HG02852 (cell line): Measurements from ENCODE around the gene TRIM26.
"Not testable (repeated sequence)": the region's sequence is repeated elsewhere in the genome, so short reads cannot be mapped to it uniquely, and the experiment has no call there.

Source experiments
- ATAC-seq: cut with Tn5 transposase; IDR thresholded peaks from one replicate; pipeline ENCODE4 v1.9.1; 2021; ENCODE audit warnings: mild to moderate bottlenecking, moderate library complexity; ENCODE audit not compliant: unreplicated experiment

TRIM26 gene

GRCh38 chr6:30212865-30213666 lies at the start of gene TRIM26:
Gene TRIM26, minus strand, starts transcription at chr6:30213406. Its CDS starts 14,303 bp downstream, at chr6:30199103.
- peak; percentile 81 for ATAC-seq

GRCh38 chr6:30260036-30260504 lies 46.9 kb upstream of the TRIM26 start:
- ATAC-seq: peak; percentile 19

GRCh38 chr6:30259140-30260035 lies 46.2 kb upstream of the TRIM26 start:
- peak; percentile 89 for ATAC-seq

GRCh38 chr6:30258204-30258603 lies 45.0 kb upstream of the TRIM26 start:
- no peak for ATAC-seq

GRCh38 chr6:30252417-30252816 lies 39.2 kb upstream of the TRIM26 start:
- ATAC-seq: not testable (repeated sequence)

GRCh38 chr6:30244560-30244959 lies 31.4 kb upstream of the TRIM26 start:
- no peak for ATAC-seq

GRCh38 chr6:30238178-30238795 lies 25.1 kb upstream of the TRIM26 start:
- no peak for ATAC-seq

GRCh38 chr6:30234356-30234755 lies 21.1 kb upstream of the TRIM26 start:
- no peak for ATAC-seq

GRCh38 chr6:30231067-30231466 lies 17.9 kb upstream of the TRIM26 start:
- ATAC-seq: no peak

GRCh38 chr6:30227763-30228487 lies 14.7 kb upstream of the TRIM26 start:
- ATAC-seq: no peak

- ATAC-seq: no peak
Observed at GRCh38 chr6:30227242-30227722, 14.1 kb upstream of the TRIM26 start.

- no peak for ATAC-seq
Observed at GRCh38 chr6:30223339-30223738, 10.1 kb upstream of the TRIM26 start.

GRCh38 chr6:30221956-30222355 lies 8.8 kb upstream of the TRIM26 start:
- ATAC-seq: not testable (repeated sequence)

- not testable (repeated sequence) for ATAC-seq
Observed at GRCh38 chr6:30221395-30221794, 8.2 kb upstream of the TRIM26 start.

GRCh38 chr6:30219244-30219643 lies 6.0 kb upstream of the TRIM26 start:
- no peak for ATAC-seq

GRCh38 chr6:30216096-30216495 lies 2.9 kb upstream of the TRIM26 start:
- ATAC-seq: no peak

- ATAC-seq: no peak
Observed at GRCh38 chr6:30214657-30214982, 1.4 kb upstream of the TRIM26 start.

GRCh38 chr6:30213957-30214656 lies 901 bp upstream of the TRIM26 start:
- ATAC-seq: peak; percentile 50

- no peak for ATAC-seq
Observed at GRCh38 chr6:30213667-30213956, 406 bp upstream of the TRIM26 start.

- ATAC-seq: no peak
Observed at GRCh38 chr6:30211899-30212298, 1.3 kb downstream of the TRIM26 start.
